PC-3 (cell line): ENCODE results near the gene NEIL1. TPM values are rescaled to one million over a fixed set of nuclear protein-coding genes. Genes with fewer than 3 reads are reported as not detected.

Experiments used
- ATAC-seq: fragments of 200-7000 bp; cut with Tn5 transposase; 2 replicates; pipeline ENCODE4 v1.9.1; 2020; ENCODE audit warnings: mild to moderate bottlenecking, moderate library complexity
- BruUV-seq: library from RNA; stranded (reverse); fragments of 400-500 nt; replicated peaks from 2 replicates; lab custom pipeline; 2021; lab: Mats Ljungman, UMichigan
- CTCF ChIA-PET: fragments of 300-600 bp; sonication (Branson Sonifier 250); formaldehyde crosslinking; loops from one replicate; lab custom pipeline; 2022; ENCODE audit warnings: antibody characterized with exemption; lab: Charles Lee
- POLR2A ChIA-PET: fragments of 300-600 bp; sonication (Branson Sonifier 250); formaldehyde crosslinking; loops from one replicate; lab custom pipeline; 2022; ENCODE audit warnings: antibody characterized with exemption; ENCODE audit not compliant: unreplicated experiment; lab: Charles Lee
- DNase-seq: peaks from one replicate; pipeline ENCODE4 v3.0.0-alpha.2; 2015
- H2AFZ ChIP-seq: fragments of 300-600 bp; sonication (generic); 2 replicates; pipeline ENCODE4 v1.6.0; 2016; ENCODE audit warnings: antibody characterized with exemption, low read length
- H3F3A ChIP-seq: fragments of 300-600 bp; sonication (generic); one replicate; pipeline ENCODE4 v1.6.0; 2017; ENCODE audit warnings: antibody characterized with exemption, low read length, control low read depth, mild to moderate bottlenecking; ENCODE audit not compliant: unreplicated experiment
- H3K27ac ChIP-seq: fragments of 300-600 bp; sonication (generic); 2 replicates; pipeline ENCODE4 v1.5.1; 2016; ENCODE audit warnings: mild to moderate bottlenecking, low read length
- H3K27me3 ChIP-seq: fragments of 300-600 bp; sonication (generic); 2 replicates; pipeline ENCODE4 v1.6.1; 2016; ENCODE audit warnings: low read length, mixed read lengths
- H3K36me3 ChIP-seq: fragments of 300-600 bp; sonication (generic); 2 replicates; pipeline ENCODE4 v1.6.1; 2016; ENCODE audit warnings: low read depth, mixed run types, low read length, mixed read lengths
- H3K4me1 ChIP-seq: fragments of 300-600 bp; sonication (generic); 2 replicates; pipeline ENCODE4 v1.5.1; 2016; ENCODE audit warnings: low read length; ENCODE audit not compliant: insufficient read depth
- H3K4me2 ChIP-seq: fragments of 300-600 bp; sonication (generic); 2 replicates; pipeline ENCODE4 v1.6.0; 2016; ENCODE audit warnings: low read length
- H3K4me3 ChIP-seq: fragments of 300-600 bp; sonication (generic); 2 replicates; pipeline ENCODE4 v1.5.1; 2016; ENCODE audit warnings: mild to moderate bottlenecking, low read length, mixed read lengths
- H3K79me2 ChIP-seq: fragments of 300-600 bp; sonication (generic); 2 replicates; pipeline ENCODE4 v1.6.1; 2017; ENCODE audit warnings: low read length, mixed read lengths
- H3K9ac ChIP-seq: fragments of 300-600 bp; sonication (generic); 2 replicates; pipeline ENCODE4 v1.6.0; 2016; ENCODE audit warnings: mild to moderate bottlenecking, low read length
- H3K9me2 ChIP-seq: fragments of 300-600 bp; sonication (generic); replicated peaks from 2 replicates; pipeline ENCODE4 v1.6.1; 2016; ENCODE audit warnings: mixed run types, low read length, mixed read lengths
- H3K9me3 ChIP-seq: fragments of 300-600 bp; sonication (generic); 2 replicates; pipeline ENCODE4 v1.6.1; 2016; ENCODE audit warnings: low read length, mixed read lengths
- H4K20me1 ChIP-seq: fragments of 300-600 bp; sonication (generic); 2 replicates; pipeline ENCODE4 v1.6.1; 2016; ENCODE audit warnings: low read length, mixed read lengths
- CTCF ChIP-seq: fragments of 300-600 bp; sonication (generic); conservative IDR thresholded peaks from 2 replicates; pipeline ENCODE4 v1.5.1; 2017; ENCODE audit warnings: antibody characterized with exemption, low read depth, mild to moderate bottlenecking, low read length
- EZH2 ChIP-seq: fragments of 300-600 bp; sonication (generic); IDR thresholded peaks from one replicate; pipeline ENCODE4 v1.6.1; 2017; ENCODE audit warnings: antibody characterized with exemption, mild to moderate bottlenecking, low read length; ENCODE audit not compliant: unreplicated experiment
- EZH2phosphoT487 ChIP-seq: fragments of 300-600 bp; sonication (generic); IDR thresholded peaks from 2 replicates; pipeline ENCODE4 v1.6.1; 2018; ENCODE audit warnings: mild to moderate bottlenecking, antibody characterized with exemption, low read length, borderline replicate concordance
- intact Hi-C: fragments of 100-400 bp; cut with micrococcal nuclease; formaldehyde crosslinking; loops from 2 replicates; pipeline ENCODE4 v1.9.0; 2023
- microRNA-seq: library from miRNA; unstranded; fragments of <30 nt; microRNA quantifications from one replicate; pipeline ENCODE4 v1.1.0, GENCODE V29; 2020; ENCODE audit not compliant: unreplicated experiment
- total RNA-seq: library from RNA; depleted of rRNA; stranded (reverse); fragments of >200 nt; gene quantifications from 2 replicates; pipeline ENCODE4 v1.2.3, GENCODE V29; 2014; rRNA removed

Gene NEIL1
- total RNA-seq, 1 experiment from 2014 or later, result 4.1 TPM

GRCh38 chr15:75397494-75397893 lies 50.7 kb downstream of the NEIL1 start:
- intact Hi-C loops, result no loop called here
- Histone ChIP-seq H3K4me2 (no peak overlapping the region), H3K79me2 (no peaks in the 10 kb centered on the region), H4K20me1 (no peaks in the 10 kb centered on the region), H3F3A (no peaks in the 10 kb centered on the region), H3K4me3 (no peak overlapping the region), H3K27ac (no peak overlapping the region), H3K4me1 (no peaks in the 10 kb centered on the region), H3K9ac (no peak overlapping the region), H3K9me2 (no peaks in the 10 kb centered on the region), H3K36me3 (peaks cover 59% of the 10 kb centered on the region), H2AFZ (no peak overlapping the region), H3K27me3 (no peaks in the 10 kb centered on the region), H3K9me3 (no peaks in the 10 kb centered on the region)
- CTCF ChIA-PET, result no interaction called here
- POLR2A ChIA-PET, result interaction anchor here (0.6 kb wide), 1 partner anchor 29 kb away, joined by 3 read pairs; the partner anchor contains the start of gene MAN2C1
- TF ChIP-seq EZH2 (no peak), EZH2phosphoT487 (no peak), CTCF (no peak)
- BruUV-seq, result no TSS peak
- no peak for DNase-seq
- no peak for ATAC-seq

GRCh38 chr15:75403892-75404291 lies 57.1 kb downstream of the NEIL1 start:
- Histone ChIP-seq H3K79me2 (no peaks in the 10 kb centered on the region), H3K36me3 (peaks cover 43% of the 10 kb centered on the region), H3K9me2 (no peaks in the 10 kb centered on the region), H3K9ac (no peak overlapping the region), H3K9me3 (no peaks in the 10 kb centered on the region), H4K20me1 (no peaks in the 10 kb centered on the region), H3K4me2 (no peak overlapping the region), H3F3A (no peaks in the 10 kb centered on the region), H3K4me1 (no peaks in the 10 kb centered on the region), H3K27ac (no peak overlapping the region), H3K27me3 (no peaks in the 10 kb centered on the region), H2AFZ (no peak overlapping the region), H3K4me3 (no peak overlapping the region)
- ATAC-seq, result no peak
- POLR2A ChIA-PET, result no interaction called here
- TF ChIP-seq EZH2 (no peak), CTCF (no peak), EZH2phosphoT487 (no peak)
- BruUV-seq, result no TSS peak
- DNase-seq, result no peak
- intact Hi-C loops, result no loop called here
- CTCF ChIA-PET, result no interaction called here

Small RNA genes within 50 kb of the gene (microRNA-seq; reads per million reads assigned to microRNA genes)
- gene MIR631, result not detected

Other genes starting within 250 kb of the NEIL1 start
- 23.8 and 31.0 TPM in 2 replicates for gene C15orf39, start 145.2 kb upstream of the NEIL1 start, total RNA-seq
- not detected in 2 replicates for gene GOLGA6C, start 88.7 kb upstream of the NEIL1 start, total RNA-seq
- not detected in 2 replicates for gene GOLGA6D, start 64.2 kb upstream of the NEIL1 start, total RNA-seq
- 116 and 125 TPM in 2 replicates for gene COMMD4, start 11.0 kb upstream of the NEIL1 start, total RNA-seq
- gene MAN2C1, start 21.6 kb downstream of the NEIL1 start, total RNA-seq, result 120 and 126 TPM in 2 replicates
- gene SIN3A, start 104.7 kb downstream of the NEIL1 start, total RNA-seq, result 24.9 and 27.8 TPM in 2 replicates
- gene PTPN9, start 232.3 kb downstream of the NEIL1 start, total RNA-seq, result 9.1 and 15.7 TPM in 2 replicates